Activated effector memory CD4-positive, alpha-beta T cell treated with anti-CD3 and anti-CD28 coated beads, Interleukin-2, amount 50 U/mL, for 16 hours (primary cell): ENCODE measurements around the gene TNRC6B.
"Not testable (repeated sequence)": the region's sequence is repeated elsewhere in the genome, so short reads cannot be mapped to it uniquely, and the experiment has no call there.

Experiments
- DNase-seq: peaks from one replicate; pipeline ENCODE4 v3.0.0-alpha.2; 2020

TNRC6B gene

DNA sequence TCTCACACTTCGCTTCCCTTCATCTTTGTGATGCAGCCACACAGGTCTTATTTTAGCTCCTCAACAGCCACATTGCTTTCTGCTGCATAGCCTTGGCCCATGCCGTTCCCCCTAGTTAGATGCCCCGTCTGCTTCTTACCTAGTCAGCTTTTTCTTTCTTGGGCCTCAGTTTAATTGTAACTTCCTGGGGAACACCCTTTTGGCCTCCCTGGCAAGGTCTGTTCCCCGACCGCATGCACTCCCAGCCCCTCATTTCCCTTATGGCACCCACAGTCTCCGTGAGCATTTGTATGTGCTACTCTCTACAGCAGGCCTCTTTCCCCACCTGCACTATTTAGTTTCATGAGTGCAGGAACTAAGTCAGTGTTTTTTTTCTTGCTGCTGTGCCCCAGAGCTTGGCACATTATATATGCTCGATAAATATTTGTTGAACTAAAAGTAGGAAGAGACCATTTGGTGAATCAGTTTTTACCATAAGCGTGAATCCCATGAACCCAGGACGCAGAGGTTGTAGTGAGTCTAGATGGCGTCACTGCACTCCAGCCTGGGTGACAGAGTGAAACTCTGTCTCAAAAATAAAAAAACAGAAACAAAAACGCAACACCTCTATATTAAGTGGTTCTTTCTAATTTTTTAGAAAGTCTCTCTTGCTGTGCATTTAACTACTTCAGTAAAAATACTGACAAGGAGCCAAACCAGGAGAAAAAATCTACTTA lies 38.5 kb downstream of the TNRC6B start:
- peak; percentile 70 for DNase-seq

DNA sequence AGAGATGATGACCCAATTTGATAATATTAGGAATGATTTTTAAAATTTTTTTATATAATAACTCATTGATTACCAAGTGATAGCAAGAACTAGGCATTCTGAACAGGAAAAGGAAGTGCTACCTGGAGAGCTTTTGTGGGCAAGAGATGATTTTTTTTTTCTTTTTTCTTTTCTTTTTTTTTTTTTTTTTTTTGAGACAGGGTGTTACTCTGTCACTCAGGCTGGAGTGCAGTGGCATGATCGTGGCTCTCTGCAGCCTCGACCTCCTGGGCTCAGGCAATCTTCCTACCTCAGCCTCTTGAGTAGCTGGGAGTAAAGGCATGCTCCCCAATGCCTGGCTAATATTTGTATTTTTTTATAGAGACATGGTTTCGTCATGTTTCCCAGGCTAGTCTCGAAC lies 40.4 kb downstream of the TNRC6B start:
- DNase-seq, result no peak

DNA sequence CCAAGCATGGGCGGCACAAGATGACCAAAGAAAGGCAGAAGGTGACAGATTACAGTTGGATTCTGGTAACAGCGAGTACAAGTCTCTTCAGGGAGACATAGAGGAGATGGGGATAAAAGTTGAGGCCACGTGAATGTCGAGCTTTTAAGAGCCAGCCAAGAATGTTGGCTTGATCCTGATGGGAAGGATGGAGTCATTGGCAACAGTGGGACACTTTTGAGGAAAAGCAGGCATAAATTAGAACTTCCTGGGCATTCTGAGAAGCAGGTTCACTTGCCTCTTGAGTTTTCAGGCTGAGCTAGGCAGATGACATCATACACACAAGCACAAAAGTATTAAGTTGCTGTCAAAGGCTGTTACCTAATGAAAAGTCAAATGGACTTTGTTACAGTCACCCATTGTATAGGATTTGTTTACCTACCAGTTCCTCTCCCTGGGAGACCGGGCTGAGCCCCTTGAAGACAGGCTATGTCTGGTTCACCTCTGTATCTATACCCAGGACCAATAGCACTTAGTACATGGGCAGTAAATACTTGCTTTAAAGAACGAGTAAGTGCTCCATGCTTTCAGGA lies 41.1 kb downstream of the TNRC6B start:
- DNase-seq, result no peak

DNA sequence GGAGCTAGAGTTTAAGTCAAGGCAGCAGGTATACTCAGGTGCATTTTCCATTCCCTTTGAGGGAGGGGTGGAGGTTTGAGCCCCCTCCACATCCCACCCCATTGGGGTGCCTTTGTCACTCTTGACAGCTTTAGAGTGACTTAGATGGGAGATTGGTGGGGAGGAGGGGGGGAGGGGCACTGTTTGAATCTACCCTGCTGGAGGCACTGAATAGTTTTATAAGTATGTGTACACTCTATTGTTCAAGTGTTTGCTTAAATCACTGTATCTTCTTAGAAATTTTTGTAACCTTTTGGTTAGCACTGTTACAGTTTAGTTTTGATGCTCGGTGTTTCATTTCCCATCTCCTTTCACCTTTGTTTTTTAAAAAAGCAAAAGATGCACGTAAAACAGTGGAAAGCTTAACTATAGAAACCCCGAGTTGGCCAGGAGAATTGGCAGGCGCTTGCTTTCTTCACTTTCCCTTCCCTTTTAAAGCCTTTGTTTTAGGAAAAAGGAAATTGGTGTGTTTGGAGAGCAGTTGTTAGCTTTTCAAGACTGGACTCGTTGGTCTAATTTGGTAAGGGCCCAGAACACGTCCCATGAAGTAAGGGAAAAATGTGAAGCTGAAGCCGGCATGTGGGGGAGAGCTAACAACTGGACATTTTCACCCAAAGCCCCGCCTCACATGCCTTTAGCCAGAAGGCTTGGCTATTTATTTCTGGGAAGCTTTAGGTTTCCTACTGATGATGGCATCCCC lies 42.8 kb downstream of the TNRC6B start:
- DNase-seq, result no peak

DNA sequence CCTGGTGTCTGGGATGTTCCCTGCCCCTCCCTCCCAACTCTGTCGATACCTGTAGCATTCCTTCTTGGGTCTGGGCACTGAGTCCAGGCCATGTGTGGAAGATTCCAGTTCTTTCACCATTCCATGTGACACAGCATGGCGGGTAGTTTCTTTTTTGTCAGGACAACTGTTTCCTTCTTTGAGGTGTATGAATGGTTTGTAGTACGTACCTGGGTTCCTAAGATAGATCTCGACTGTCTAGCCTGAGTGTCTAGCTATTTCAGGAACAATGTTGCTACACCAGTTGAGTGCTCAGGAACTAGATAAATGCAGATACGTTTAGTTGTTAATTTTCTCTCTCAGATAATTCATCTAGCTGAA lies 43.3 kb downstream of the TNRC6B start:
- no peak for DNase-seq

DNA sequence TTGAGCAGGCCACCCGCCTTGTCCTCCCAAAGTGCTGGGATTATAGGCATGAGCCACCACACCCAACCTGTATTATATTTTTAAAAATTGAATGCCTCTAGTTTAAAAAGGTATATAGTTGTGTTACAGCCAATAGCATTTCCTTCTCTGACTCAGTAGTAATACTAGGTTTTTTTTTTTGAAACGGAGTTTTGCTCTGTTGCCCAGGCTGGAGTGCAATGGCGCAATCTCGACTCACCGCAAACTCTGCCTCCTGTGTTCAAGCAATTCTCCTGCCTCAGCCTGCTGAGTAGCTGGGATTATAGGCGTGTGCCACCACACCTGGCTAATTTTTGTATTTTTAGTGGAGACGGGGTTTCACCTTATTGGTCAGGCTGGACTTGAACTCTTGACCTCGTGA lies 45.3 kb downstream of the TNRC6B start:
- DNase-seq, result not testable (repeated sequence)

DNA sequence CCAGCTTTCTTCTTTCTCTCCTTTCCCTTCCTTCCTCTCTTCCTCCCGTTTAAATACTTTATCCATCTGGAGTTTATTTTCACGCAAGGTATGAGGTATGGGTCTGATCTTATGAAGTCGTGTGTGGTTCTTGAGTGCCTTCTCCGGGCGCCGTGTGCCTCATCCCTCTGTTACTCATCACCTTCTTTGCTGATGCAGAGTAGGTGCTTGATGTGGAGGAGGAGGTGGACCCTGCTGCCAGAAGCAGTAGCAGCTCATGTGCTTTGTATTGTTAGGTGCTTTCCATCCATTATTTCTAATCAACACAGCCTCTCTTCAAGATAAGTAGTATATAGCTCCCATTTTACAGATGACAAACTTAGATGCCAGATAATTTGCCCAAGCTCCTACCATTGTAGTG lies 47.0 kb downstream of the TNRC6B start:
- peak; percentile 81 for DNase-seq

DNA sequence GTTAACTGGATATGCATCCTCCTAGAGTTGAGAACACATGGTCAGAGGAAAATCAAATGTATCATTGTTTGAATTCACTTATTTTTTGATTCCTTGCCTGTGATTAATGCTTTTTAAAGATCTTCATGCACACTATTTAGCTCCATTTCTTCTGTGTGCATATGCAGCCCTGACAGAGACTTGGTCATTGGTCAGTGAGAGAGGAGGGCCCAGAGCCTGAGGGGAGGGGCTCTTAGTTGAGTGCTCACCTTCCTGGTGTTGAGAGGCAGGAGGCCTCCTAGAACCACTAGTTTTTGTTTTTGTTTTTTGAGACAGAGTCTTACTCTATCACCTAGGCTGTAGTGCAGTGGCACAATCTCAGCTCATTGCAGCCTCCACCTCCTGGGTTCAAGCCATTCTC lies 48.9 kb downstream of the TNRC6B start:
- DNase-seq, result no peak

DNA sequence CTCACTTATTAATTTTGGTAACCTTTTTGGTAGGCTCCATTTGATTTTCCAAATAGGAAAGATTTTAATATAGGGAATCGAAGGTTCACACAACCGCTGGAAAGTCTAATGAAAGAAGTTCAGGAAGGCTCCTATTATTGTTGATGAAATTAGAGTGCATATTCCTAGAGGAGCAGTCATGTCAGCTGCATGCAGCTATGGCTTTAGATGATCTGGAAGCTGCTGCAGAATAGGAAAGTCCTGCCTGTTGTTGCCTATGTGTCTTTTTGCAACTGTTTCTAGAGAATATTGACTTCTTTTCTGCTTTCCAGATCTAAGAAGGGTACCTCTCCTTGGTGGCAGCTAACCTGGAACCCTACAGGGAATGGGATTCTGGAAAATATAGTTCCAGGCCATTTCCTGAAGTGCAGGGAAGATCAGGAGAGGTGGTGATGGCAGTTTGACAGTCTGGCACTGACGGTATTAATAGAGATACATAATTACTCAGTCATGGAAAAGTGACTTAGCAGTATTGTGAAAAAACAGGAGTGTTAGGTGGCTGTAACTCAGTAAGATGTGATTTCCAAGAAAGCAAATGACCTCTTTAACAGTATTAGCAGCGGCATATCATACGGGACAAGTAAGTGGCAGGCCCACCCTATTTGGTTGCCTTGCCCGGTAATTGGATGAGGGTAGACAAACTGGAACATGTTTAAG lies 54.0 kb downstream of the TNRC6B start:
- no peak for DNase-seq

DNA sequence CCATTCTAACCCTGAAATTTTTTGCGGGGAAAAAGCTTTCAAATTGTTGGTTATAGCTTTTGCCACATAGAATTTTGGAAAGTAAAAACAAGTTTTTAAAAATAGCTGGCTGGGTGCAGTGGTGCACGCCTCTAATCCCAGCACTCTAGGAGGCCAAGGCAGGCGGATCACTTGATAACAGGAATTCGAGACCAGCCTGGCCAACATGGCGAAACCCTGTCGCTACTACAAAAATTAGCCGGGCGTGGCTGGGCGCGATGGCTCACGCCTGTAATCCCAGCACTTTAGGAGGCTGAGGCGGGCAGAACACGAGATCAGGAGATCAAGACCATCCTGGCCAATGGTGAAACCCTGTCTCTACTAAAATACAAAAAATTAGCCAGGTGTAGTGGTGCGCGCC lies 54.9 kb downstream of the TNRC6B start:
- DNase-seq, result no peak

DNA sequence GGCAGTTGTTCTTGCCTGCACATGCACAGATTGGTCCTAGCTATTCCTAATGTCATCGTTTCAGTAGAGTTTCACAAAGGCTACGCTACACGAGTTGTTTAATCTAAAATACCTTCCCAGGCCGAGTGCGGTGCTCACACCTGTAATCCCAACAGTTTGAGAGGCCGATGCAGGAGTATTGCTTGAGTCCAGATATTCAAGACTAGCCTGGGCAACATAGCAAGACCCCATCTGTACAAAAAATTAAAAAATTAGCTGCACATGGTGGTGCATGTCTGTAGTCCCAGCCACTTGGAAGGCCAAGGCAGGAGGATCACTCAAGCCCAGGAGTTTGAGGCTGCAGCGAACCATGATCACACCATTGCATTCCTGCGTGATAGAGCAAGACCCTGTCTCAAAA lies 56.2 kb downstream of the TNRC6B start:
- DNase-seq, result no peak

DNA sequence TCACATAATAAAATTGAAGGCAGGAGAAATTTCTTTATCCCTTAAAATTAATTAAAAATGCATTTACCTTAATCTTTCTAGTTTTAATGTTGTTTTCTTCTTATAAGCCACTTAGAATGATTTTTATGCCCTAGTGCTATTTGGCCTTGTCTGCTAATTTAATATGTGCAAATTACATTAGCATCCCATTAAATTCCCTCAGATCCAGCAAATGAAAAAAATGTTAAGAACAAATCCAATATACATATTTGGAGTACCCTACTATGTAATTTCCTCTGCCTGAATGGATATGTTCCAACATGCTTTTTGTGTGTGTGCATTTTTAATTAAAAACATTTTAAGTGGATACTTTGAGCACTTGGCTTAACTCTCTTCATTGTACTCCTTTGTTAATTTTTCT lies 56.9 kb downstream of the TNRC6B start:
- no peak for DNase-seq

DNA sequence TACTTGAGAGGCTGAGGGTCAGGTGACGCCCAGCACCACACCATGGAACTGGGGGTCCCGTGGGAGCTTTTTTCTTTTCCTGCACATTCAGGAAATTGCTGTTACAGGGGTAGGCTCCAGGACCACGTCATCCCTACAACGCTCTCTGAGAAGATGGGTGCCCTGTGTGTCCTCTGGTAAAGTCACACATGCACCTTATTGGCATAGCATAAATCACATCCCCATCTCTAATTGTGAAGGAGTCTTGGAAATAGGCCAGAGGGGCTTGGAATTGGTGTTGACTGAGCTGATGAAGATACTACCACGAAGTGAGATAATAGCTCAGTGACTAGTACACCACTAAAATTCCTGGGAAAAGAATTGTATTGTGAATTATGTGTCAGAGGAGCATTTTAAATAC lies 57.6 kb downstream of the TNRC6B start:
- DNase-seq, result no peak

DNA sequence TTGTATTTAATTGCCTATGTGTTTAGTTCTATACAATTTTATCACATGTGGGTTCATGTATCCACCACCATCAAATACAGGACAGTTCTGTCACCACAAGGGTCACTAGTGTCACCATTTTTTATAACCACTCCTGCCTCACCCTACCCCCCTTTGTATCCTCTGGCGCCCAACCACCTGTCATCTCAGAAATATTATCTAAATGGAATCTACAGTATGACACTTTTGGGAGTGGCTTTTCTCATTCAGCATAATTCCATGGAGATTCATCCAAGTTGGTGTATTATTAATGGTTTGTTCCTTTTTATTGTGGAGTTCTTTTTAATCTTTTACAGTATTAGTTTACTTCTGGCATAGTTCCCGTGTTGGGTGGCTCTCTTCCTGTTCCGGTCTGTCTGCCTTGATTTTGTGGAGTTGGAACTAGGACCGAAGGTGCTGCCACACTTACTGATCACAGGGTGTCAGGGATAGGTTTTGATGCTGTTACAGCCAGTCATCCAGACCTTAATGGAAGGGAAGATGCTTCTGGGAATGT lies 58.5 kb downstream of the TNRC6B start:
- no peak for DNase-seq

DNA sequence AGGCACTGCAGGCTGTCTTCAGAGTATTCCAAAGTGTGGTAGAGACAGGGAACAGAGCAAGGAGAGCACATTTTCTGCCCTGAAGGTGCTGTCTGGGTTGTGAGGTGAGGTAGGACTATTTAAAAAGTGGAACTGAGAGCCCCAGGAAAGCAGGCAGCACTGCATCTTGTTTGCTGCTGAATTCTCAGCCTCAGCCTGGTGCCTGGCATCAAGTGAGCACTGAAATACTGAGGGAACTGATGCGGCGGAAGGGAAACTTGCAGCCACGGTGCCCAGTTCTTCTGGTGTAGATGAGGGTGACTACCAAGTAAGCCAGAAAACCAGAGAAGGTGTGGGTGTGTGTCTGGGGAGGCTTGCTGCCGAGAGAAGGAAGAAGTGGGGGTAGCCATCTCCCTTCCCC lies 59.5 kb downstream of the TNRC6B start:
- no peak for DNase-seq

DNA sequence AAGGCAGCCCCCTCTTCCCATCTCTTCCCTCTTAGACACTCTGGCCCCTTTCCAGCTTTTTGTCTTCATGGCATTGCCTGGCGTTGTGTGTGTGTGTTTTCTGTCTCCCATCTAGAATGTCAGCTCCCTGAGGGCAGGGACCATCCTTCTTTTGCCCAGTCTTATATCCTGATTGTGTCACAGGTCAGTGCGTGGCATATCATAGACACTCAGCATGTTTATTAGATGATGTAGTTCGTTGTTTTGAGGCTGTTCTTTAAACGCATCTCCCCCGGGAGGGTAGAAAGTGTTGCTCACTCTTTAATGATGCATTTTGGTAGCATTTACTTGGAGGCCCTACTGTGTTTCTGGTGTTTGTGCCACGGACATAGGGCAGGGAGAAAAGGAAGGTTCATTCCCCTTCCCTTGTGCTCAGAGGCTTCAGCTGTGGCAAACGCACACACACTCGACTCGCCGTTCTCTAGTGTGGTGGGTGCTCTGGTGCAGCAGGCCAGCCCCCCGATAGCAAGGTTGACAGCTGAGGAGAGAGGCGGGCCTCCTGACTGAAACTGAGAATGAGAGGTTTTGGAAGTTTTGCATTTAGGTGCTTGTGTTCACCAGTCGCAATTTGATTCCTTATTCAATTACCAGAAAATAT lies 60.2 kb downstream of the TNRC6B start:
- DNase-seq, result no peak

DNA sequence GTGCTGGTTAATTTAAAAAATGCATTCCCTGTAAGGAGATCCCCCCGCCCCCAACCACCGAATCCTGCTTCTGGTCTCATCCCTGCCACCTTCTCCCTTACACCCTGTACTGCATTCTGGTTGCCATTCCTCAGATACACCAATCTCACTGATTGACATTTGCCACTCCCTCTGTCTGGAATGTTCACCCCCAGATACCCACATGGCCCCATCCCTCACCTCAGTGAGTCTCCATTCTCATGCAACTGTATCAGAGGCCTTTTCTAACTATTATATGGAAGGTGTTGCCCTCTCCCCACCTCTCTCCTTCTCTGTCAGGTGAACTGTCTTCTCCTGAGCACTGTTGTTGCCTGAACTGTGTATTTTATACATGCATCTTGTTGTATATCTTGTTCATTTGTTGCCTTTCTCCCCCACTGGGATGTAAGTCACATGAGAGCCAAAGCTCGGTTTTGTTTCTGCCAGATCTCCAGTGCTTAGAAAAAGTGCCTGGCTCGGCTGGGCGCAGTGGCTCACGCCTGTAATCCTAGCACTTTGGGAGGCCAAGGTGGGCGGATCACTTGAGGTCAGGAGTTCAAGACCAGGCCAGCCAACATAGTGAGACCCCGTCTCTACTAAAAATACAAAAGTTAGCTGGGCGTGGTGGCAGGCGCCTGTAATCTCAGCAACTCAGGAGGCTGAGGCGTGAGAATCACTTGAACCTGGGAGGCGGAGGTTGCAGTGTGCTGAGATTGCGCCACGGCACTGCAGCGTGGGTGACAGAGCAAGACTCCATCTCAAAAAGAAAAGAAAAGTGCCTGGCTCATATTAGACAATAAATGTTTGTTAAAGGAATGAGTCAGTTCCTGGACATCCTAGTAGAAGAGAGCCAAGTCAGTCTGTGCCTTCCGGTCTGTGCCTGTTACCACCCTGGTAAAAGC lies 61.0 kb downstream of the TNRC6B start:
- DNase-seq, result peak; percentile 67

DNA sequence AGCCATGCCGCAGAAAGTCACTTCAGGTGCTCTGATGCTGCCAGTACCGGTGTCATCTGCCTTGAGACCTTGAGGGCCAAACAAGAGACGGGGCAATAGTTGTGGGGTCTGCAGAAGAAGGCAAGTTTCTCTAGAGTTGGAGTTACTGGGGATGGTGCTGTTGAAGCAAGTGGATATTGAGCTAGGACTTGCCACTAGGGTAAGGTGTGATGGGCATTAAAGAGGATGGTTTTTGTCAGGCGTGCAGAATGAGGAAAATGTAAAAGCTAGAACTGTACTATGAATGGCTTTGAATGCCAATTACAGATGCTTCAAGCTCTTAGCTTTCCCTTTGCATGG lies 61.6 kb downstream of the TNRC6B start:
- no peak for DNase-seq

DNA sequence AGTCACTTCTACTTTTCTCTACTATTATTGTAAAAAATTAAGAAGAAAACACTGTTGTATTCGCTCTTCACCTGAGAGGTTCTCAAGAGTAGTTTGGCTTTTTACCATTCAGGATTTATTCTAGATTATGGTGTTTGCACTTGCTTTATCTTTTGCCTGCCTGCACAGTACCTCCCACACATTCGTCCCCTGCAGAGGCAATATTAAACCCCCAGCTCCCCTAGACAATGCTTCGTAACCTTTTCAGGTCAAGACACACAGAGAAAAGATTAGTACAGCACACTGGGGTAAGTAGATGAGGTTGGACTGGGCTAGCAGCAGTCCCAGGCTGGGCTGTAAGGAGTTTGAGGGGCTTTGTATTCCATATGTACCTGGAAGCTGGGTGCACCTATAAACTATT lies 62.4 kb downstream of the TNRC6B start:
- DNase-seq, result no peak

DNA sequence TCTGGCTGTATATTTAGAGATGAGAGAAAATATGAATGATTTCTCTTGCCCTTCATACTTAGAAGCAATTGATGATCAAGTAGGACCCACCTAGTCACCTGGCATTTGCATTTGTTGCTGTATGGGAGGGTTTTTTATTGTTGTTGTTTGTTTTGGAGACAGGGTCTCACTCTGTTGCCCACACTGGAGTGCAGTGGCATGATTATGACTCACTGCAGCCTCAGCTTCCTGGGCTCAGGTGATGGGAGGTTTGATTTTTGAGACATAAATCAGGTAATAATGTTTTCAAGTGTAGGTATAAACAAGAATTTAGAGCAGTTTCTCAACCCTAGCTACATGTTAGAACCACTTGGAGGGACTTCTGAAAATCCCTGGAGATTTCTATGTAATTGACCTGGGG lies 63.0 kb downstream of the TNRC6B start:
- peak; percentile 79 for DNase-seq

DNA sequence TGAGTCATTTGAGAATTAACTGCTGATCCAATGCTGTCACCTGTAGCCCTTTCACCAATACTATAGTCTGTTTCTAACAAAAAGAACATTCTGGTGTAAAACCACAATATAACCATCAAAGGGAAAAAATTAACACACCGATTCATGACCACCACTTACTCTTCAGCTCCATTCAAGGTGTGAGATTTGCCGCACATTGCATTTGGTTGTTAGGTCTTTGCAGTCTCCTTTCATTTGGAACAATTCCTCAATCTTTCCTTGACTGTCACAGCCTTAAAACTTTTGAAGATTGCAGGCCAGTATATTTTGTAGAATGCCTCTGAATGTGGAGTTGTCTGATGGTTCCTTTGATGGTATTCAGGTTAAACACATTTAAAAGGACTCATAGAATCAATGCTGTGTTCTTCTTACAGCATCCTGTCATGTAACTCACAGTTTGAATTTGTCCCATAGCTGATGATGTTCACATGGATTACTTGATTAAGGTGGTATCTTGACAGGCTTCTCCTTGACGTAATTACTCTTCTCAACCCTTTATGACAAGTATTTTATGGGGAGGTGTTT lies 63.6 kb downstream of the TNRC6B start:
- DNase-seq, result no peak

DNA sequence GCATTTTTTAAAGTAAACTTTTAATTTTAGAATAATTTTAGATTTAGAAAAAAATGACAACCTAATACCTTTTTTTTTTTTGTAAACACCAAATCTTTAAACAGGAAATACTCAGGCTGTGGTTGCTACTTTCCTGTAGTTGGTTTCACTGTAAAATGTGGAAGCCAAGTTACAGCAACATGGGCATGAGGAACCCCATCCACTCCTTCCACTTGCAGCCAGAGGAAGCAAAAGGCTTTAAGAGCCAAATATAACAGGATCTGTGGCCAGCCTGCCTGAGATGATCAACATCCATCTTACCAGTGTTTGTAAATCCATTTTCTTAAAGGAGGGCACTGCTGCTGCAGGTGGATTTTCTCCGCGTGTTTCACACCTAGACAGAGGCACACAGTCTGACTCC lies 66.2 kb downstream of the TNRC6B start:
- no peak for DNase-seq
